ENCODE data around the gene PSMD13. TPM values are rescaled to one million over a fixed set of nuclear protein-coding genes. Genes with fewer than 3 reads are reported as not detected.
"Not testable (repeated sequence)": the region's sequence is repeated elsewhere in the genome, so short reads cannot be mapped to it uniquely, and the experiment has no call there.

Gene PSMD13
- total RNA-seq, 1 donor from 2014 or later: 50.2 TPM

DNA sequence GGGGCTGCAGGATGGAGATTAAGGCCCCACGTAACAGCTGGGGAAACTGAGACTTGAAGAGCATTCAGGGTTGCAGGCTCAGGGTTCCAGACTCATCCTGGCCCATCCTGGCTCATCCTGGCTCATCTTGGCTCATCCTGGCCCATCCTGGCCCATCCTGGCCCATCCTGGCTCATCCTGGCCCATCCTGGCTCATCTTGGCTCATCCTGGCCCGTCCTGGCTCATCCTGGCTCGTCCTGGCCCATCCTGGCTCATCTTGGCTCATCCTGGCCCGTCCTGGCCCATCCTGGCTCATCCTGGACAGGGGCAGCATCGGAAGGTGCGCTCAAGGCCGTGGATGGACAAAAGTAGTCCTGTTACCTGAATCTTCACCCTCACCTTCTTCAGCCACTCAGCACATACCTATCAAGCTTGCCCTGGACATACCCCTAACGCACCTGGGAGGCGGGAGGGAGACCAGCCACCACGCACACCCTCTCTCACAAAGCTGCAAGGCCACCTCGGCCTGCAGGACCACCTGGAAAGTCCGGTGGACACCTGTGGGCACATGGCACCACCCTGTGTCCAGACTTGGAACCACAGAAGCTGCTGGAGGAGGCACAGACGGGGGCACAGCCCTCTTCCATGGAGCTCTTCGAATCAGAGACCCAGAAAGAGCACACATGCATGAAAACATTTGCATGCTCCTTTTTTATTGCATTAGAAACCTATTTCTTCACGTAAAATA is 21.2 kb downstream of the PSMD13 start:
- intact Hi-C loops (cut with DNase I): no loop called here
- no peaks in the 10 kb centered on the region for H3K4me1 ChIP-seq
- no peak overlapping the region for H3K27ac ChIP-seq
- peaks cover 2 to 3% of the 10 kb centered on the region in 2 donors for H3K36me3 ChIP-seq
- no peak overlapping the region for H3K4me3 ChIP-seq
- no peaks in the 10 kb centered on the region for H3K27me3 ChIP-seq
- no peaks in the 10 kb centered on the region for H3K9me3 ChIP-seq
- DNase-seq (ENCODE audit: low spot score in 2 of 2): peak in 1 of 2 donors; percentile 43
- TF ChIP-seq, protein P1, sequence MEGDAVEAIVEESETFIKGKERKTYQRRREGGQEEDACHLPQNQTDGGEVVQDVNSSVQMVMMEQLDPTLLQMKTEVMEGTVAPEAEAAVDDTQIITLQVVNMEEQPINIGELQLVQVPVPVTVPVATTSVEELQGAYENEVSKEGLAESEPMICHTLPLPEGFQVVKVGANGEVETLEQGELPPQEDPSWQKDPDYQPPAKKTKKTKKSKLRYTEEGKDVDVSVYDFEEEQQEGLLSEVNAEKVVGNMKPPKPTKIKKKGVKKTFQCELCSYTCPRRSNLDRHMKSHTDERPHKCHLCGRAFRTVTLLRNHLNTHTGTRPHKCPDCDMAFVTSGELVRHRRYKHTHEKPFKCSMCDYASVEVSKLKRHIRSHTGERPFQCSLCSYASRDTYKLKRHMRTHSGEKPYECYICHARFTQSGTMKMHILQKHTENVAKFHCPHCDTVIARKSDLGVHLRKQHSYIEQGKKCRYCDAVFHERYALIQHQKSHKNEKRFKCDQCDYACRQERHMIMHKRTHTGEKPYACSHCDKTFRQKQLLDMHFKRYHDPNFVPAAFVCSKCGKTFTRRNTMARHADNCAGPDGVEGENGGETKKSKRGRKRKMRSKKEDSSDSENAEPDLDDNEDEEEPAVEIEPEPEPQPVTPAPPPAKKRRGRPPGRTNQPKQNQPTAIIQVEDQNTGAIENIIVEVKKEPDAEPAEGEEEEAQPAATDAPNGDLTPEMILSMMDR (IDR thresholded peaks at IDR 0.05): no peak

DNA sequence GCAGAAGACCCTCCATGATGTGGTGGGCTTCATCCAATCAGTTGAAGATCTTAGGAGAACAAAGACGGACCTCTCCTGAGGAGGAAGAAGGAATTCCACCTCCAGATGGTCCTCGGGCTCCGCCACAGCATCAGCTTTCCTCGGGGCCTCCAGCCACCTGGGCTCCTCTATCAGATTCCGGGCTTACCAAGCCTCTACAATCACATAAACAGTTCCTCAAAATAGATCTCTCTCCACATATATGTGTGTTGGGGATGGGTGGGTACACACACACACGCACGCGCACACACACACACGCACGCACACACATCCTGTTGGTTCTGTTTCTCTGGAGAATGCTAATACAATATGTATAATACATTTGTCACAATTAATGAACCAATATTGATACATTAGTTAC is 22.6 kb downstream of the PSMD13 start:
- TF ChIP-seq, protein P1 (IDR thresholded peaks at IDR 0.05): no peak
- no peaks in the 10 kb centered on the region for H3K4me1 ChIP-seq
- DNase-seq (ENCODE audit: low spot score in 2 of 2): no peak
- no peaks in the 10 kb centered on the region for H3K36me3 ChIP-seq
- no peaks in the 10 kb centered on the region for H3K9me3 ChIP-seq
- intact Hi-C loops (cut with DNase I): no loop called here
- H3K27ac ChIP-seq: no peak overlapping the region
- no peaks in the 10 kb centered on the region for H3K27me3 ChIP-seq
- no peak overlapping the region for H3K4me3 ChIP-seq

DNA sequence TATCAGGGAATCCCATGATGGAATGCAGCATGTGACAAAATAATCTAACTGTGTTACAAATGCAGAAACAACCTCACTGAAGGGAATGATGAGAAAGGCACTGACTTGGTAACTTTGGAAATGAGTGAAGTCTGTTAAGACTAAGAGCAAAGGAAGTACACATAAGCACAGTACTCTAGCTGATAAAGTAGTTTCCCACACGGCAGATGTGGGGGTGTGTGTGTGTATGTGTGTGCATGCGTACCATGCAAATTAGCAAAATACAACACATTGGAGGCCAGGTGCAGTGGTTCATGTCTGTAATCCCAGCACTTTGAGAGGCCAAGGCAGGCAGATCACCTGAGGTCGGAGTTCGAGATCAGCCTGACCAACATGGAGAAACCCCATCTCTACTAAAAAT is 24.8 kb downstream of the PSMD13 start:
- Histone ChIP-seq H3K4me1 (no peaks in the 10 kb centered on the region), H3K9me3 (no peaks in the 10 kb centered on the region), H3K27me3 (no peaks in the 10 kb centered on the region), H3K36me3 (no peaks in the 10 kb centered on the region), H3K27ac (no peak overlapping the region), H3K4me3 (no peak overlapping the region)
- intact Hi-C loops (cut with DNase I): no loop called here
- no peak for DNase-seq (ENCODE audit: low spot score in 2 of 2)
- TF ChIP-seq, protein P1 (IDR thresholded peaks at IDR 0.05): no peak

DNA sequence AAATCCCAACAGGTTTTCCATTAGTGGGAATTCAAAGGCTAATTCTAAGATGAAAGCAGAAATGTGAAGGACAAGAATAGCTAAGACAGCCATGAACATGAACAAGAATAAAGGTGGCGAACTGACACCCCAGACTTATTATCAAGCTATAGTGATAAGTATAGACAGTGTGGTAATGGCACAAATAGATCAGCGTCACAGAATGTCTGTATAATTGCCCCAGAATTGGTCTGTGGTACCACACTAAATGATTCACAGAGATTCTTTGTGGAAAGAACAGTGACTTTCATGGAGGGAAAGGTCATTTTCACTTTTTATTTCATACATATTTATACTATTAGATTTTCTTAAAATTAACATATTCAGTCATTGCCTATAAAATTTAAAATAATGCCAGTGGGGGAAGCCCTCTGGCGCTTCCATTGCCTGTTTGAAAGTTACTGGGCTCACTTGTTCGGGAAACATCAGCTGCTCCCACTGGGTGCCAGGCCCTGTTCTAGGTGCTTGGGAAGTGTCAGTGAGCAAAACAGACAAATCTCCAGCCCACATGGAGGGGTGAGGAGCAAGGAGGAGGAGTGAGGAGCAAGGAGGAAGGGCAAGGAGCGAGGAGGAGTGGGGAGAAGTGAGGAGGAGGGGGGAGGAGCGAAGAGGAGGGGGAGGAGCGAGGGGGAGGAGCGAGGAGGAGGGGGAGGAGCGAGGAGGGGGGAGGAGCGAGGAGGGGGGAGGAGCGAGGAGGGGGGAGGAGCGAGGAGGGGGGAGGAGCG is 30.1 kb downstream of the PSMD13 start:
- no peak for DNase-seq (ENCODE audit: low spot score in 2 of 2)
- TF ChIP-seq, protein P1 (IDR thresholded peaks at IDR 0.05): no peak
- Histone ChIP-seq H3K4me3 (no peak overlapping the region), H3K36me3 (no peaks in the 10 kb centered on the region), H3K9me3 (no peaks in the 10 kb centered on the region), H3K27me3 (no peaks in the 10 kb centered on the region), H3K4me1 (no peaks in the 10 kb centered on the region), H3K27ac (no peak overlapping the region)
- intact Hi-C loops (cut with DNase I): no loop called here

DNA sequence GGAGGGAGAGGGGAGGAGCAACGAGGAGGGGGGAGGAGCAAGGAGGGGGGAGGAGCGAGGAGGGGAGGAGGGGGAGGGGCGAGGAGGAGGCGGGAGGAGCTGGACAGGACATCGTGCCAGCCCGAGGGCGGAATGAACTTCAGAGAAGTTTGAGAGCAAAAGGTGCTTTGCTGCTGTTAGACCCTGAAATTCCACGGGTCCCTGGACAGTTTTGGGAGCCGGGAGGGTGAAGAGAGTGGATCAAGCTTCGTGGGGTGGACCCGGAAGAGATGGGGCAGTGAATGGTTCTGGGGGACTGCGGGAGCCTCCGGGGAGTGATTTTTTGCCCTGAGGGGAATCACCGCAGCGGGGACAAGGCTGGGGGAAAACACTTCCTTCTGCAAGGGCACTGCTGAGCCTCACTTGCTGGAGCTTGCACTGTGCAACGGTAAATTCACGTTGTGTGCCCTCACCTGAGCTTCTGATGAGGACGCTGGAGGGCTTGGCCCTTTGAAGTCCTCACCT is 30.8 kb downstream of the PSMD13 start:
- peak overlapping the region in 1 of 2 donors; percentile 49 for H3K4me3 ChIP-seq

DNA sequence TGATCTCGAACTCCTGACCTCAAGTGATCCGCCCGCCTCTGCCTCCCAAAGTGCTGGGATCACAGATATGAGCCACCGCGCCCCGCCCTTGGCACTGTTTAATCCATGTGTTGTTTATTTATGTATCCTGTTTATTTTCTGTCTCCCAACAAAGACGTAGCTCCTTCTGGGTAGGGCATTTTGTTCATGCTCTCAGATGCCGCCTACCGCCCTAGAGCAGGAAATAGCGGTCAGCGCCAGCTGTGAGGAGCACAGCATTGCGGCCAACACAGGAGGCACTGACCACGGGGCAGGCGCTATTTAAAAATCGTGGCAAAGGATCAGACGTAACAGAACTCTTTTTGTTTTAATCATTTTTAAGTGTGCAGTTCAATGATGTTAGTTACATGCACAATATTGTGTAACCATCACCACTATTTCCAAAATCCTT is 32.0 kb downstream of the PSMD13 start:
- H3K9me3 ChIP-seq; intact Hi-C loops (cut with DNase I); H3K4me1 ChIP-seq; H3K27me3 ChIP-seq; H3K36me3 ChIP-seq: not testable (repeated sequence)
- peak overlapping the region in 1 of 2 donors; percentile 49 for H3K4me3 ChIP-seq
- H3K27ac ChIP-seq: peak overlapping the region; percentile 67 to 68
- peak; percentile 51 to 84 for DNase-seq (ENCODE audit: low spot score in 2 of 2)

More for the DNA sequence above, 30.8 kb downstream of the PSMD13 start:
- TF ChIP-seq, protein P1 (IDR thresholded peaks at IDR 0.05): no peak
- H3K4me1 ChIP-seq: no peaks in the 10 kb centered on the region
- no peaks in the 10 kb centered on the region for H3K27me3 ChIP-seq
- H3K36me3 ChIP-seq: no peaks in the 10 kb centered on the region
- H3K9me3 ChIP-seq: no peaks in the 10 kb centered on the region
- peak overlapping the region; percentile 67 to 68 for H3K27ac ChIP-seq
- intact Hi-C loops (cut with DNase I): no loop called here
- no peak for DNase-seq (ENCODE audit: low spot score in 2 of 2)
